Transverse colon (tissue), 4 donors: ENCODE data around the gene A1CF. TPM values are rescaled to one million over a fixed set of nuclear protein-coding genes. Genes with fewer than 3 reads are reported as not detected.
"Not testable (repeated sequence)": the region's sequence is repeated elsewhere in the genome, so short reads cannot be mapped to it uniquely, and the experiment has no call there.

Source experiments
- DNase-seq: peaks from one replicate; pipeline ENCODE4 v3.0.0-alpha.2; 2019
- H3K27ac ChIP-seq, 4 donors: fragments of 200-600 bp; sonication (generic); 2 replicates each; pipeline ENCODE4 v1.5.1; 2016 to 2018; ENCODE audit warnings: inconsistent platforms in 4 of 4
- H3K27me3 ChIP-seq: fragments of 200-600 bp; sonication (generic); 2 replicates; pipeline ENCODE4 v1.5.1; 2017; ENCODE audit warnings: inconsistent platforms
- H3K36me3 ChIP-seq, 4 donors: fragments of 200-600 bp; sonication (generic); 2 replicates each; pipeline ENCODE4 v1.5.1; 2017 to 2019; ENCODE audit warnings: inconsistent platforms in 4 of 4
- H3K4me1 ChIP-seq, 4 donors: fragments of 200-600 bp; sonication (generic); 2 replicates each; pipeline ENCODE4 v1.5.1; 2017 to 2020; ENCODE audit warnings: inconsistent platforms in 4 of 4
- H3K4me3 ChIP-seq, 4 donors: fragments of 200-600 bp; sonication (generic); 1 replicate in 1 of 4; 2 replicates in 3 of 4; pipeline versions ENCODE4 v1.5.1 to v1.6.1; 2017 to 2019; ENCODE audit warnings: inconsistent platforms in 4 of 4
- H3K9me3 ChIP-seq, 2 donors: fragments of 200-600 bp; sonication (generic); 2 replicates each; pipeline ENCODE4 v1.5.1; 2017 to 2019; ENCODE audit warnings: inconsistent platforms in 2 of 2
- CTCF ChIP-seq, 5 experiments: fragments of 200-600 bp in 3 of 5; fragments of 450-650 bp in 2 of 5; sonication (generic) in 3 of 5; IDR thresholded peaks; 1 replicate in 2 of 5; 2 replicates in 3 of 5; pipeline ENCODE4 v1.5.1; 2016 to 2017; ENCODE audit warnings: antibody characterized with exemption in 5 of 5, inconsistent platforms in 3 of 5, mild to moderate bottlenecking in 2 of 5, moderate library complexity in 1 of 5
- EP300 ChIP-seq: sonication (generic); formaldehyde crosslinking; IDR thresholded peaks from one replicate; pipeline ENCODE4 v1.6.1; 2017; ENCODE audit warnings: antibody characterized with exemption, low read depth
- POLR2A ChIP-seq: fragments of 450-650 bp; IDR thresholded peaks from one replicate; pipeline ENCODE4 v1.6.1; 2016; ENCODE audit warnings: antibody characterized with exemption, mild to moderate bottlenecking, moderate library complexity
- POLR2AphosphoS5 ChIP-seq, 3 donors: sonication (generic); formaldehyde crosslinking; IDR thresholded peaks; one replicate each; pipeline ENCODE4 v1.6.1; 2016; ENCODE audit warnings: antibody characterized with exemption in 3 of 3
- WGBS, 2 donors: methylation state at CpG; one replicate each; pipeline ENCODE4 v1.1.5; 2018; ENCODE audit warnings: low coverage in 1 of 2; 5-methylcytosine and 5-hydroxymethylcytosine counted together
- in situ Hi-C, 4 donors: fragments of 200-750 bp; cut with MboI; loops; one replicate each; pipeline versions ENCODE4 v1.15.0 to v1.15.1; 2017; ENCODE audit warnings: low sequenced_read_pairs in 3 of 4, low pct_ligation_motif_present in 1 of 4, low pct_unique_long_range_greater_than_20kb in 1 of 4
- intact Hi-C: fragments of 100-400 bp; cut with DNase I; formaldehyde crosslinking; loops from one replicate; pipeline ENCODE4 v1.15.1; 2023; ENCODE audit warnings: low total_unique reads
- total RNA-seq, 4 donors: library from RNA; depleted of rRNA; stranded (reverse); fragments of >200 nt; gene quantifications; one replicate each; pipeline ENCODE4 v1.1.0, GENCODE V29; 2016

Gene A1CF
- total RNA-seq, 4 donors from 2014 or later, result 31.0 to 90.6 (median 63.4) TPM

GRCh38 chr10:50892467-50892866, 7.0 kb upstream of the A1CF start:
- no peaks in the 10 kb centered on the region for H3K4me1 ChIP-seq
- no peak for TF ChIP-seq POLR2A
- no peak for TF ChIP-seq CTCF (IDR thresholded peaks at IDR 0.05)
- TF ChIP-seq EP300, result no peak
- no peak for TF ChIP-seq POLR2AphosphoS5 (IDR thresholded peaks at IDR 0.05)
- intact Hi-C loops, result no loop called here
- no peaks in the 10 kb centered on the region for H3K36me3 ChIP-seq
- no peak overlapping the region for H3K4me3 ChIP-seq
- no peak for DNase-seq
- 63 to 85% methylated on average over 2 of the region's 2 CpGs for WGBS, 2 donors
- H3K27me3 ChIP-seq, result no peaks in the 10 kb centered on the region
- in situ Hi-C loops, result no loop called here
- H3K9me3 ChIP-seq, result no peaks in the 10 kb centered on the region
- H3K27ac ChIP-seq, result no peak overlapping the region

GRCh38 chr10:50884302-50884701, 1.1 kb downstream of the A1CF start:
- in situ Hi-C loops (no loop called here), intact Hi-C loops (no loop called here)
- H3K9me3 ChIP-seq, result no peaks in the 10 kb centered on the region
- H3K36me3 ChIP-seq, result no peaks in the 10 kb centered on the region
- DNase-seq, result no peak
- TF ChIP-seq CTCF (IDR thresholded peaks at IDR 0.05) (no peak), POLR2A (no peak), EP300 (no peak), POLR2AphosphoS5 (IDR thresholded peaks at IDR 0.05) (no peak)
- peak overlapping the region in 3 of 4 donors; percentile 54 to 83 (median 80) for H3K27ac ChIP-seq
- H3K27me3 ChIP-seq, result no peaks in the 10 kb centered on the region
- H3K4me1 ChIP-seq, result peaks cover 0 to 21% (median 9%) of the 10 kb centered on the region in 4 donors
- H3K4me3 ChIP-seq, result peak overlapping the region in 3 of 4 donors; percentile 27 to 46 (median 28)
- 45 to 48% methylated on average over 3 of the region's 3 CpGs for WGBS, 2 donors

DNA sequence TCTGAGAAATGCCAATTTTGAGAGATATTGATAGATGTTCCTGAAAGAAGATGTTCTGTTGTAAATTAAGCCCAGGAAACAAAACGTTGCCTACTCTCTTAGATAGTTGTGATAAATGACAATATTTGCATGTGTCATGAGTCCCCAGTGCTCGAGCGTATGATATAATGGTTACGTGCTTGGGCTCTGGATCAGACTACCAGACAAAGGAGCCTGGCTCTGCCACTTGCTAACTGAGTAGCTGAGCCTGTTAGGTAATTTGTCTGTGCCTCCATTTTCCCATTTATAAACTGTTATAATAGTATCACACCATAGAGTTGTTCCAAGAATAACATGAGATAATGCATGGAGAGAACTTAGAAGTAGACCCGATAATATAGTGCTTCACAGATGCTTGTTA, 1.8 kb downstream of the A1CF start:
- in situ Hi-C loops, result no loop called here
- Histone ChIP-seq H3K9me3 (no peaks in the 10 kb centered on the region), H3K36me3 (no peaks in the 10 kb centered on the region), H3K27ac (no peak overlapping the region), H3K27me3 (no peaks in the 10 kb centered on the region), H3K4me1 (peaks cover 0 to 21% (median 9%) of the 10 kb centered on the region in 4 donors), H3K4me3 (peak overlapping the region in 2 of 4 donors; percentile 28 to 46)
- 67 to 69% methylated on average over 5 of the region's 5 CpGs for WGBS, 2 donors
- TF ChIP-seq EP300 (no peak), CTCF (IDR thresholded peaks at IDR 0.05) (no peak), POLR2AphosphoS5 (IDR thresholded peaks at IDR 0.05) (no peak), POLR2A (no peak)
- intact Hi-C loops, result no loop called here
- DNase-seq, result no peak

DNA sequence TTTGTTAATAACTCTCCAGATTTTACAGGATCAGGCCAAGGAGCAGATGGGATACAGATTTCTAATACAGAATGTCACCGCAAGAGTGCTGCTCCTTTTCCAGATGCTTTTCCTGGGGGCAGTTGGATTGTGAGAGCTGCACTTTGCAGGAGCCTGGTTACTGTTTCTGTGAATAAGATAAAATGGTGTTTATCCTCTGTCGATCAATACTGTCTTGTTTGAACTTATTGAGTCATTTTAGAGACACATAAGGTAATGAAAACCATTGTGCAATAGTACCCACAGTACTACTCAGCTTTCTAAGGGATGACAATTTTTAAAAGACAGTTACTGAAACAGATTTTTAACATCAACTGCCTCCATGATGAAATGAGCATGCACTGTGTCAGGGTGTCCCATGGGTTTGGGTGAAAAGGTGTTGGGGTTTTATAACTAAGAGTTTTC, 2.9 kb downstream of the A1CF start:
- Histone ChIP-seq H3K27me3 (no peaks in the 10 kb centered on the region), H3K9me3 (no peaks in the 10 kb centered on the region), H3K4me1 (peaks cover 0 to 21% (median 9%) of the 10 kb centered on the region in 4 donors), H3K36me3 (no peaks in the 10 kb centered on the region), H3K4me3 (no peak overlapping the region), H3K27ac (no peak overlapping the region)
- 68 to 100% methylated on average over 1 to 2 of the region's 2 CpGs for WGBS, 2 donors
- intact Hi-C loops, result no loop called here
- in situ Hi-C loops, result no loop called here
- DNase-seq, result no peak
- TF ChIP-seq EP300 (no peak), POLR2A (no peak), POLR2AphosphoS5 (IDR thresholded peaks at IDR 0.05) (no peak), CTCF (IDR thresholded peaks at IDR 0.05) (no peak)

DNA sequence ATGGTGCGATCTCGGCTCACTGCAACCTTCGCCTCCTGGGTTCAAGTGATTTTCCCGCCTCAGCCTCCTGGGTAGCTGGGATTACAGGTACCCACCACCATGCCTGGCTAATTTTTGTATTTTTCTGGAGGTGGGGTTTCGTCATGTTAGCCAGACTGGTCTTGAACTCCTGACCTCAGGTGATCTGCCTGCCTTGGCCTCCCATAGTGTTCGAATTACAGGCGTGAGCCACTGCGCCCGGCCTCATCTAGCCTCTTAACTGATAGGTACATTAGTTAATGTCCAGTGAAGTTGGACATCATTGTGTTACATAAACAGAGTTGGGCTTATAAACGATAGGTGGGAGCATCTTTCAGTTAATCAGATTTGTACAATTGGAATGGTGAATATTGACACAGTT, 4.4 kb downstream of the A1CF start:
- H3K36me3 ChIP-seq, in situ Hi-C loops, intact Hi-C loops, H3K4me3 ChIP-seq, H3K27me3 ChIP-seq, DNase-seq, H3K9me3 ChIP-seq, H3K4me1 ChIP-seq, H3K27ac ChIP-seq: not testable (repeated sequence)
- 88 to 92% methylated on average over 3 to 10 of the region's 10 CpGs for WGBS, 2 donors
